GM18526 (cell line): ENCODE data around the gene MT1HL1.

ENCODE experiments used
- POLR2A ChIP-seq: IDR thresholded peaks from 3 replicates; pipeline ENCODE4 v1.6.1; 2011; ENCODE audit not compliant: insufficient read length; ENCODE audit errors: extremely low read depth

The MT1HL1 gene

DNA sequence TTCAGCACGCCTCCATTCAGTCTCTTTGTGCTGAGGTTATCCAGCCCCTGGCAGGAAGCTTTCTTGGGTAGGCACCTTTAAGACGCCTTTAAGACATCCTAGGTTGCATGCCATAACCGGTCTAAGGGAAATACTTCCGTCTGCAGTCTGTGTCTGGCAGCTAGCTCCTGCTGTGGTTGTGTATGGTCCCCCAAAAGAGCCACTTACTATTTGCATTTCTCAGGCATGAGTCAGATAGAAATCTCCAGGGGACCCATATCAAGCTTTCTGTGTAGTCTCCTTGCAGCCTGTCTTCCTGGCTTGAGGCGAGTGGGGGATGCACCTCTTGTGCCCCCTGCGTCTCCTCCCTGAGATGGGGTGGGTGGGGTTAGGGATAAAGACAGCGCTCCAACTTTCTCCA is 27.8 kb upstream of the MT1HL1 start:
- no peak for TF ChIP-seq POLR2A

DNA sequence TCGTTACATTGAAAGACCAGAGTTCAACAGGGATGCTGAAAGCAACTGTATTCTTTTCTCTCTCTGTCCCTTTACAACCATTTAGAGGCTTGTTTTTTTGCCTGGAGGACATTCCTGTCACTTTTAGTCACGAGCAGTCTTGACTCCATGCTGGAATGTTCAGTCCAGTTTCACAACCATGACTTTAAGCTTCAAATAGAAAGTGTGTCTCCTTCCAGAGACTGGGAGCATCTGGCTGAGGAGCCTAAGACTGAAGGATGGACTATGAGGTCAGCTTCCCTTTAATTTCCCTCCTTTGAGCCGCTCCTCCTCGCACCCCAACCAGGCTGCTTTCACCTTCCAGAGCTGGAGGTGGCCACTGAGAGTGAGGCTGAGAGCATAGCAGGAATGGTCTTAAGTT is 27.2 kb upstream of the MT1HL1 start:
- TF ChIP-seq POLR2A = no peak

DNA sequence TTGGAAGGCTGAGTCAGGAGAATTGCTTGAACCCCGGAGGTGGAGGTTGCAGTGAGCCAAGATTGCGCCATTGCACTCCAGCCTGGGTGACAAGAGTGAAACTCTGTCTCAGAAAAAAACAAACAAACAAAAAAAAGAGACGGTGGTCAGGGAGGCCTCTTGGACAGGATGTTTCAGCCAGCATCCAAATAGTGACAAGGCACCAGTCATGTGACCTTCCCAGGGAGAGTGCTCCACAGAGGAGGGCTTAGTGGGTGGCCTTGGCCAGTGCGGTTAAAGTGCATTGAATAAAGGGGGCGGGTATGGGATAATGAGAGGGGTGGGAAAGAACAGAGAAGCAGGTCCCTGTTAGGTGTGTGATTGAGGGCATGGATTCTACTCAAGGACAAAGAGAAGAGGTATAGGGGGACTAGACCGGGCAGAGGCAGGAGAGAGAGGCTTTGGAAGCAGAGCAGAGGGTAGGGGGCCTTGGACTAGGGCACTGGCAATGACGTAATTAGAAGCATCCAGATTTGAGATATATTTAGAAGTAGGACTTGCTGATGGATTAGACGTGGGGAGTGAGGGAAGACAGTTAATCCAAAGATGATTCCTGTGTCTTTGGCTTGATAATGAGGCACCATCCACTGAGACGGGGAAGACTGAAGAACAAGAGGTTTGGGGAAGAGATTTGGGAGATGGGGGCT is 25.8 kb upstream of the MT1HL1 start:
- TF ChIP-seq POLR2A = no peak

DNA sequence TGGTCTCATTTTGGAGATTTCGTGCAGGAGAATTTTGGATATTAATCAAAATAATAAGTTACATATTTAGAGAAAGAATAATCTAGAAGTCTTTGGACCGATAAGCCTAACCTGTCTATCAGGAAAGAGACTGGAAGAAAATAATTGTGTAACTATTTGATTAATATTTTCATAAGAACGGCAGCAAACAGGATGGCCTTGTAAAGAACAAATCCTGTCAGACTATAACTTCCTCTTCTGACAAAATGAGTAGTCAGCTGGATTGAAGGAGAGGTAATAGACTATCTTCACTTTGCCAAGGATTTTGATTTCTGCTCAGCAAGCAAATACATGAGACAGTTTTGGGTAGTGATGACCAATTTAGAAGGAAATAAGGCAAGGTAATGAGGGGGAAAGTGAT is 25.0 kb upstream of the MT1HL1 start:
- no peak for TF ChIP-seq POLR2A

DNA sequence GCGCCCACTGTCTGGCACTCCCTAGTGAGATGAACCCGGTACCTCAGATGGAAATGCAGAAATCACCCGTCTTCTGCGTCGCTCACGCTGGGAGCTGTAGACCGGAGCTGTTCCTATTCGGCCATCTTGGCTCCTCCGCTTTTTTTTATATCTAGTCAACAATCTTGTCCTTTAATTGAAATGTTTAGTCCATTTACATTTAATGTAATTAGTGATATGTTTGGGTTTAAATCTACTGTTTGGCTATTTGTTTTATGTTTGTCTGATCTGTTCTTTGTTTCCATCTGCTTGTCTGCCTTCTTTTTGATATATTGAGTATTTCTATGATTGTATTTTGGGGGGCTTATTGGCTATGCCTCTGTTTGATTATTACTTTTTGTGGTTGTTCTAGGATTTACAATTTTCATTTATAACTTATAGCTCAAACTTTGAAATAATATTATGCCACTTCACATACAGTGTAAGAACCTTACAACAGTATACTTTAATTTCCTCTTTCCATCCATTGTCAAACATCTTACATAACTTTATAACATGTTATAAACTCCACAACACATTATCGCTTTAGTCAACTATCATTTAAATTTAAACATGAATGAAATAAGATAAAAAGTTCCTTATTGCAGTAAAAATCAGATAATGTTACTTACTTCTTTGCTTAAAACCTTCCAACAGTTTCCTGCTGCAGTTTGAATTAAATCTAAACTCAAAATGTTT is 21.3 kb upstream of the MT1HL1 start:
- TF ChIP-seq POLR2A = no peak

DNA sequence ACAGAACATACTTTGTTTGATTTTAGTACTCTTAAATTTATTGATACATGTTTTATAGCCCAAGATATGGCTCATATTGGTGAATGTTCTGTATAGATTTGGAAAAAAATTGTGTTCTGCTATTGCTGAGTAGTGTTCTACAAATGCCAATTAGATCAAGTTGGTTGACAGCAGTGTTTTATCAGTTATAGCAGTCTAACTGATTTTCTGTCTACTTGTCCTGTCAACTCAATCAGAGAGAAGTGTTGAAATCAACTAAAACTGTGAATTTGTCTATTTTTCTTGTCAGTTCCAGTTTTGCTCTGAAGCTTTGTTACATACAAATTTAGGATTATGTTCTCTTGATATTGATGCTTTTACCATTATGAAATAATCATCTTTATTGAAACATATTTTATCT is 14.7 kb upstream of the MT1HL1 start:
- no peak for TF ChIP-seq POLR2A

DNA sequence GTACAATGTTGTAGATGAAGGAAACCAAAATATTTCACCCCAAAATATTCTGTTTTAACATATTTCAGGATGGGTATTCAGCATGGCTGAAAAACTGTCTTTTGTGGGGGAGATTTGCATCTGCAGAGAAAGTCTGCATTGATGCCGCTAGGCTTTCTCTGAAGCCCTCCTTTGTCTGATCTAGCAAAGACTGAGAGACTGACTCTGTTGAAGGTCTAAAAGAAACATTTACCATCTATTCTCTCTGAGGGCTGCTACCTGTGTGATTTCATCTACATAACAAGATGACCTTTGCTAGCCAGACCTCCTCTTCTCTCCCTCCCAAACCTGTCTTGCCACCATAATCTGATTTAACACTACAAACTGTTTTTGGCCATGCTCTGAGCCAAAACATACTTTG is 12.4 kb upstream of the MT1HL1 start:
- no peak for TF ChIP-seq POLR2A

DNA sequence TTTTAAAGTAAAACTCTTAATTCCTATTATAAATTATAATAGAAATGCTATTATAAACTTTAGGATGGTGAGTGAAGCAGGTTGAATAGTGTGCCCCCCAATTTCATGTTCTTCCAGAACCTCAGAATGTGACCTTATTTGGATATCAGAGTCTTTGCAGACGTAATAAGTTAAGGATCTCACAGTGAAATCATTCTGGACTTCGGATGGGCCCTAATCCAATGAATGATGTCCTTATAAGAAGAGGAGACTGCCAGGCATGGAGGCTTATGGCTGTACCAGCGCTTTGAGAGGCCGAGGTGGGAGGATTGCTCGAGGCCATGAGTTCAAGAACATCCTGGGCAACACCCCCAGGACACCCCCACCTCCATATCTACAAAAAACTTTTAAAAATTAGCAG is 9.4 kb upstream of the MT1HL1 start:
- no peak for TF ChIP-seq POLR2A

DNA sequence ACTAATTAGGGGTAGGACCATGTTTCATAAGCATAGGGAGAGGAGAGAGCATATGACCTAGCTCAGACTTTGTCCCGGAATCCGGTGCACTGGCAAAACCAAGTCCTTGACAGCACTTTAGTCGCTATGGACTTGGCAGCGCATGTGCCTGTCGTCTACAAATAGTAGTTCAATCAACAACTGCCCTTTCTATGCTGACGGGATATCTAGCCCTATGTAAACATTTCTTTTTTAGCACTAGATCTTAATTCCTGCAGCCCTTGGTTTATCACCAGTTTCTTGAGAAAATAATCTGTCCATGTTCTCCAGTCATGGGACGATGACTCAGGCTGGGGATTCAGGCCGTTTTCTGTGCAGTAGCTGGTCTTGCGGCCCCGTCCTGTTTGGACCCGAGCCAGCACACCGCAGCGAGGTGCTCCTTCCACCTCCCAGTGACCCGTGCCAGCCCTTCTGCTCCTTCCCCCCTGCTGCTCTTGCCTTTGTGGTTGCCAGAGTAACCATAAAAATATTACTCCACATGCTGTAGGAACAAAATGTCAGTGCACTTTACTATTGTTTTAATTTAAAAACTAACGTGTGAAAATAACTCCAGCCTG is 8.6 kb upstream of the MT1HL1 start:
- no peak for TF ChIP-seq POLR2A

DNA sequence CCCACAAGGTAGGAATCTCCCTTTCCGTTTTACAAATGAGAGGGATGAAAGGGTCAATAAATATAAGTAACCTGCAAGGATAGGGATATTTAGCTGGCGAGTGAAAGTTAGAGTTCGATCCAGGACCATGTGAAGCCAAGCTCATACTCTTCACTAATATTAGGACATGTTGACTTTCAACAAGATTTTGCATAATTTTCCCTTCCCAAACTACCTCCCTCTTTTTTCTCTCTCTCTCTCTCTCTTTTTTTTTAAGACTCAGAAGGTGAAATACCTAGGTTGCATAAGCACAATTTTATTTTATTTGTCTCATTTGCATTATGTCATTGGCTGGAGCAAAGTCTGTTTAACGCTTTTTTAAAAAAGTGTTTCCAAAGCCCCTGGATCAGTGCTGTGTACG is 8.1 kb upstream of the MT1HL1 start:
- TF ChIP-seq POLR2A = no peak

DNA sequence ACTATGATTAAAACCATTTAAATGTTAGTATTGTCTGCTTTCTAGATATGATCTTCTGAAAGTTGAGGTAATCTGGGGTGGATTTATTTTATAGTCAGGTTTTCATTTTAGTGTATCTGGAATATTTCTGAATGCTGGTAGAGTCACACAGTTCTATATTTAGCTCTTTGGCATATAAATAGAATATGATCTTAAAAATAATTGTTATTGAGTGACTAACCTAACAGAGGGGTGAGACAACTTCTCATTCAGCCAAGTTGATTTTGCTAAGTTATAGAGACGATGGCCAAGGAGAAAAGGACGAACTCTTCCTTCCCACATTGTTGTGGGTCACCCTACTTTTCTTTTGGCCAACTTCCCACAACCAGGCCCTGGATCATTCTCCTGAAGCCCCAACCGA is 7.2 kb upstream of the MT1HL1 start:
- no peak for TF ChIP-seq POLR2A

DNA sequence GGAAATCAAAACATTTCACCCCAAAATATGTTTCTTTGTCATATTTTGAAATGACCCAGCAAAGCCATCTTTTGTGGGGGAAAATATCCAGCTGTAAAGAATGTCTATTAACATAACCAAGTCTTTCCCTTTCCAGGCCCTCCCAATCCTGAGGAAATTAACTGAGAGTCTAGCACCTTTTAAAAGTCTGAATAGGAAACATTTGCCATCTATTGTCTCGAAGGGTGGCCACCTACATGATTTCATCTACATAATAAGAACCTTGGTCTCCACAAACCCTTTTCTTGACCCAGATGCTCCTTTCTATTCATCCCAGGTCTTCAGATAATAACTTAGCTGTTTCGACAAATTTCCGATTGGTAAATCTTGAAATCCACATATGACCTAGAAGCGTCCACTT is 5.4 kb upstream of the MT1HL1 start:
- no peak for TF ChIP-seq POLR2A

DNA sequence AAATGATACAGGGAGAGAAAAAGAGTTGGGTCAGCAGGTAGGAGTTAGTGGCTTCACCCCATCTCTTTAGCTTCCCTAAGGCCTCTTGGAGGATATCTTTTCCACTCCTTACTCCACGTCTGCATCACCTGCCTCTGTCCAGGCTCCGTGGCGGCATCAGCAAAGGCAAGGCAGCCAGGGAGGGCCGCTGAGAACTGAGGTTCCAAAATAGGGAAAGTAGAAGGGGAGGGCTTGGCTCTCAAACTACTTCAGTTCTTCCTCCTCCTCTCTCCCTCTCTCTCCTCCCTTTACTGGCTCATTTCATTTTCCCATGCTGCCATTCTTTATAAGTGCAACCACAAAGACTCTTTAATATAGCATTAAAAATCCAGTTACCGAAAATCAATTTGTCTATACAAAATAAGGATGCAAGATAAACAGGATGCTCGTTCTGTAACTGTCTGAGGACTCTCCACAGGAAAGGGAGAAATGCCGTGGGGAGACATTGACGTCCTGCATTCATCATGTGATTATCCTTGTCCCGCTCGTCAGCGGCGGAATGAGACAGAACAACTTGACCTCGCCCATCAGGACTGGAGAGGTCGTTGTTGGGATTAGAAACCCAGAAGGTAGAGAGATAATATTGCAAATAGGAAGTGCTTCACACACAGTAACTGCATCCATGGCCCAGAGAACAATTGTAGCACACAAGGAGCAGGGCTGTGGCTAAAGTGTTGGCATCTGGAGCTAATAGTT is 3.1 kb upstream of the MT1HL1 start:
- TF ChIP-seq POLR2A = no peak

DNA sequence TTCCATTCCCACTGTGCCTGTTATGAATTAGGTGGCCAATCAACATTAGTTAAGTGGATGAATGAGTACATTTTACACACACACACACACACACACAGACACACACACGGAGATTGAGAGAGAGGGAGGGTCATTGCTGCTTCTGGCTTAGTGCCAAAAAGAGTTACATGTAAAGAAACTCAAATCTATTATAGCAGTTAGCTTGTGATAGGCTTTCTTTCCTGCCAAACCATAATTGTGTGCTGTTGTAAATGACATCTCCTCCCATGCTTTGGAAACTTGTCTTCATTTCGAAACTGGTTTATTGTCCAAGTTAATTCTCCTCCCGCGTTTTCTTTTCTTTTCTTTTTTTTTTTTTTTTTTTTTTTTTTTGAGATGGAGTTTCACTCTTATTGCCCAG is 1.4 kb upstream of the MT1HL1 start:
- no peak for TF ChIP-seq POLR2A

DNA sequence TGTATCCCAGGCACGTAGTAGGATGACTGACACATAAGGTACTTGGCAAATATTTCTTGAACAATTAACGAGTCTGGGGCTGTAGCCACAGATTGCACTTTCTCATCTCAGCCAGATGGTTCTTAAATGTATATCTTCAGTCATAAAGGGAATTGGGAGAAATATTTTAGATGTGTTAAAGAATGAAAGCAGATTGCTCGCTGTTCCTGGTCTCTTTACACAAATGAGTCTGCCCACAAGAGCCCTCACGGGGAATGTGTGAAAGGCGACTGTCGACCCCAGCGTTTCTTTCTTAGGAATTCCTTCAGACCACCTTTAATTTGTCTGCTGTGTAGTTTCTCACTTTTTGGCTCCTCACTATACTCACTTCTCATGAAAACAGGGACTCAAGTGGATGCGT is 725 bp downstream of the MT1HL1 start:
- TF ChIP-seq POLR2A = no peak

DNA sequence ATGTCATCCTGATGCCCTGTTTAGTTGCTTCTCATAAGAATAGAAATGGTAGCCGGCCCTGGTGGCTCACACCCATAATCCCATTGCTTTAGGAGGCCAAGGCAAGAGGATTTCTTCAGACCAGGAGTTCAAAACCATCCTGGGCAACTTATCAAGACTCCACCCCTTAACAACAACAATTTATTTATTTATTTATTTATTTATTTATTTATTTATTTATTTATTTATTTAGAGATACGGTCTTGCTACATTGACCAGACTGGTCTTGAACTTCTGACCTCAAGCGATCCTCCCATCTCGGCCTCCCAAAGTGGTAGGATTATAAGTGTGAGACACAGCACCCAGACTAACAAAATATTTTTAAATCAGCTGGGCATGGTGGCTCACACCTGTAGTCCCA is 4.0 kb downstream of the MT1HL1 start:
- TF ChIP-seq POLR2A = no peak

DNA sequence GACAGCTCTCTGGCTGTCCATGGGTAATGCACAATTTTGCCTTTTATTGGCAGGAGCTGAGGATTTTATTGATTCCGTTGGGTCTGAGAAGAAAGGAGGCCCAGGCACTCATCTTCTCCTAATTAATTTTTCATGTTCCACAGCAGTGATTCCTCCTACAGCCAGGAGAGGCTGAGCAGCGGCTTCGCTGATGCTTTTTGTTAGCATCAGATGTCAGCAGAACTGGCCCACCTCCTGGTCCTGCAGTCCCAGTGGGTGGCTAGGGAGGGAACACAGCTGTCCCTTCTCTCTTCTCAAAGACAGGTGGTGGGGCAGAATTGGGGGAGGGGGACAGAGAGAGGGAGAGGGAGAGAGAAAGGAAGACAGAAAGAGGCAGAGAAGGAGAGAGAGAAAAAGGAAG is 5.7 kb downstream of the MT1HL1 start:
- TF ChIP-seq POLR2A = no peak

DNA sequence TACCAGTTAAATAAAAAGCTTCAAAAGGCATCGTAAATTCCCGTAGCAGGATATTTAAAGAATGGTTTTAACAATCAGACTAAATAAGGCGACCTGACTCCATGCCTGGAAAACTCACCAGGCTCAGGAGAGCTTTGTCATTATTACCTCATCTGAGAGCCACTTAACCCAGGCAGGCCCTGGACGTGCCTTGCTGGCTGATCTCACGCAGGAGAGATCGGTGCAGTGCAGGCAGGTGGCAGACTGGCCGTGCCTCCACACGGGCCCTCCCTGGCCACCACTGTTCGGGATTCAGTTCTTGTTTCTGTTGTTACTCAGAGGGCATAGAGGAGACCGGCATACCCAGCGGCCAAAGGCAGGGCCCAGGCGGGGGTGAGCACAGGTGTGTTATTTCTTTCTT is 6.4 kb downstream of the MT1HL1 start:
- TF ChIP-seq POLR2A = no peak
